K562 (cell line): Measurements from ENCODE around the gene KIF25.

Experiments
- PHB2 ChIP-seq: fragments of 450-650 bp; IDR thresholded peaks from 2 replicates; pipeline ENCODE4 v1.6.1; 2017; ENCODE audit warnings: low read depth
- TF ChIP-seq, protein P1 (sequence below): fragments of 450-650 bp; formaldehyde crosslinking; IDR thresholded peaks from 2 replicates; pipeline ENCODE4 v1.4.0; 2022; ENCODE audit warnings: missing genetic modification characterization
- TF ChIP-seq, protein P2 (sequence below), 3 experiments: IDR thresholded peaks in 2 of 3; conservative IDR thresholded peaks in 1 of 3; 2 replicates each; pipeline ENCODE4 v1.5.1; 2011 to 2012; ENCODE audit warnings: low read length in 3 of 3, mild to moderate bottlenecking in 3 of 3, control low read depth in 2 of 3, improper control_type of control experiment in 1 of 3, inconsistent platforms in 1 of 3, low read depth in 1 of 3, mixed read lengths in 1 of 3, moderate library complexity in 1 of 3; ENCODE audit not compliant: insufficient read depth in 2 of 3

DNA sequence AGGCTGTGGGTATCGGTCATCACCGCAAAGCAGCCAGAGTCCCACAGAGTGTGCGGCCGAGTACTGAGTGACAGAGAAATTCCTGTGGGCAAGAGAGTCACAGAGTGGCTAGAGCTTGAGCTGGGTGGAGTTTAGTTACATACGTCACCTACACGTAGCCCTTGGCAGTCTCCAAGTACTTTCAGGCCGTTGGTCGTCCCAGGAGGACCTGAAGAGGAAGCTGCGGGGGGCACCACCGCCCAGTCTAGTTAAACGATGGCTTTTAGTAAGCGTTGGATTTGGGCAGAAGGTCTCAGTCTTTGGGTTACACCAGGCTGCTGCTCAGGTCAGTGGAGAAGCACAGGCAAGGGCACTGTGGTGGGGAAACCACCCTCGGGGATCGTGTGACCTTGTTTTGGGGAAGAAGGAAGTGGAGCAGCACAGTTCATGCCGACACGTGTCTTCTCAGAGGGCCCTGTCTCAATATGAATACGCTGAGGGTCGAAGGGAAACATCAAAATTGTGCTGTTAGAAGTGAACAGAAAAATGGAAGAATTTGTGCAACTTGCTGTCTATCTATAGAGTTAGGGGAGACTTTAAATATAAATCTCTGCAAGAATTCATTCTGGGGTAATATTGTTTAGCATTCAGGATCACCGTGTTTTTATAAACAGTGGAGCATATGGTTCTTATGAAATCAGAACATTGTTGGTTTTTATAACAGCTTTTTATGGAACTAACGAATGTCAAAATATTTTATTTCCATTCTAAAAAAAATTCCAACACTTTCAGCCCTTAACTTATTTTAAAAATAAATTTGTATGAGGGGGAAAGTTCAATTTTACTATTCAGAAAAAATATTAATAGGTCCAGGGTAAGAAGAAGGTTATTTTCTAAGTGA lies 28.6 kb downstream of the KIF25 start:
- TF ChIP-seq, protein P1, sequence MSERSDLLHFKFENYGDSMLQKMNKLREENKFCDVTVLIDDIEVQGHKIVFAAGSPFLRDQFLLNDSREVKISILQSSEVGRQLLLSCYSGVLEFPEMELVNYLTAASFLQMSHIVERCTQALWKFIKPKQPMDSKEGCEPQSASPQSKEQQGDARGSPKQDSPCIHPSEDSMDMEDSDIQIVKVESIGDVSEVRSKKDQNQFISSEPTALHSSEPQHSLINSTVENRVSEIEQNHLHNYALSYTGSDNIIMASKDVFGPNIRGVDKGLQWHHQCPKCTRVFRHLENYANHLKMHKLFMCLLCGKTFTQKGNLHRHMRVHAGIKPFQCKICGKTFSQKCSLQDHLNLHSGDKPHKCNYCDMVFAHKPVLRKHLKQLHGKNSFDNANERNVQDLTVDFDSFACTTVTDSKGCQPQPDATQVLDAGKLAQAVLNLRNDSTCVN: no peak
- TF ChIP-seq, protein P2, sequence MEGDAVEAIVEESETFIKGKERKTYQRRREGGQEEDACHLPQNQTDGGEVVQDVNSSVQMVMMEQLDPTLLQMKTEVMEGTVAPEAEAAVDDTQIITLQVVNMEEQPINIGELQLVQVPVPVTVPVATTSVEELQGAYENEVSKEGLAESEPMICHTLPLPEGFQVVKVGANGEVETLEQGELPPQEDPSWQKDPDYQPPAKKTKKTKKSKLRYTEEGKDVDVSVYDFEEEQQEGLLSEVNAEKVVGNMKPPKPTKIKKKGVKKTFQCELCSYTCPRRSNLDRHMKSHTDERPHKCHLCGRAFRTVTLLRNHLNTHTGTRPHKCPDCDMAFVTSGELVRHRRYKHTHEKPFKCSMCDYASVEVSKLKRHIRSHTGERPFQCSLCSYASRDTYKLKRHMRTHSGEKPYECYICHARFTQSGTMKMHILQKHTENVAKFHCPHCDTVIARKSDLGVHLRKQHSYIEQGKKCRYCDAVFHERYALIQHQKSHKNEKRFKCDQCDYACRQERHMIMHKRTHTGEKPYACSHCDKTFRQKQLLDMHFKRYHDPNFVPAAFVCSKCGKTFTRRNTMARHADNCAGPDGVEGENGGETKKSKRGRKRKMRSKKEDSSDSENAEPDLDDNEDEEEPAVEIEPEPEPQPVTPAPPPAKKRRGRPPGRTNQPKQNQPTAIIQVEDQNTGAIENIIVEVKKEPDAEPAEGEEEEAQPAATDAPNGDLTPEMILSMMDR (IDR thresholded peaks at IDR 0.05 in 2 of 3, conservative IDR thresholded peaks at IDR 0.05 in 1 of 3; ENCODE audit: insufficient read depth in 2 of 3, low read depth in 1 of 3, low read length in 3 of 3): no peak
- no peak for TF ChIP-seq PHB2
